ENCODE measurements around the gene PACSIN3.

PACSIN3 gene

GRCh38 chr11:47187723-47188122 is 1.5 kb upstream of the PACSIN3 start:
- no peaks in the 10 kb centered on the region for H3K9me3 ChIP-seq
- TF ChIP-seq CTCF (IDR thresholded peaks at IDR 0.05; ENCODE audit: low read depth, low read length): no peak
- peak overlapping the region; percentile 48 for H3K4me3 ChIP-seq (ENCODE audit: low read depth, low read length)
- H3K36me3 ChIP-seq: no peaks in the 10 kb centered on the region
- no peaks in the 10 kb centered on the region for H3K27me3 ChIP-seq
- DNase-seq: no peak
- no peaks in the 10 kb centered on the region; the same call in 1 of the 2 replicates for H3K4me1 ChIP-seq

GRCh38 chr11:47186700-47187695 is 764 bp upstream of the PACSIN3 start:
- Histone ChIP-seq H3K9me3 (no peaks in the 10 kb centered on the region), H3K27me3 (no peaks in the 10 kb centered on the region), H3K4me3 (ENCODE audit: low read depth, low read length) (peak overlapping the region; percentile 48), H3K4me1 (no peaks in the 10 kb centered on the region; the same call in 1 of the 2 replicates), H3K36me3 (no peaks in the 10 kb centered on the region)
- TF ChIP-seq CTCF (IDR thresholded peaks at IDR 0.05; ENCODE audit: low read depth, low read length): no peak
- peak; percentile 42 for DNase-seq

GRCh38 chr11:47185305-47186075 is 744 bp downstream of the PACSIN3 start:
- H3K9me3 ChIP-seq: no peaks in the 10 kb centered on the region
- no peaks in the 10 kb centered on the region; the same call in 1 of the 2 replicates for H3K4me1 ChIP-seq
- H3K27me3 ChIP-seq: no peaks in the 10 kb centered on the region
- no peak for TF ChIP-seq CTCF (IDR thresholded peaks at IDR 0.05; ENCODE audit: low read depth, low read length)
- no peaks in the 10 kb centered on the region for H3K36me3 ChIP-seq
- H3K4me3 ChIP-seq (ENCODE audit: low read depth, low read length): peak overlapping the region; percentile 37
- no peak for DNase-seq

- no peak for DNase-seq
- Histone ChIP-seq H3K9me3 (no peaks in the 10 kb centered on the region), H3K4me3 (ENCODE audit: low read depth, low read length) (no peak overlapping the region), H3K36me3 (no peaks in the 10 kb centered on the region), H3K4me1 (no peaks in the 10 kb centered on the region; the same call in 1 of the 2 replicates), H3K27me3 (no peaks in the 10 kb centered on the region)
- TF ChIP-seq CTCF (IDR thresholded peaks at IDR 0.05; ENCODE audit: low read depth, low read length): no peak
These were observed 1.4 kb downstream of the PACSIN3 start for GRCh38 chr11:47184711-47185304.

GRCh38 chr11:47183969-47184368 is 2.3 kb downstream of the PACSIN3 start:
- no peaks in the 10 kb centered on the region for H3K27me3 ChIP-seq
- H3K9me3 ChIP-seq: no peaks in the 10 kb centered on the region
- no peak for TF ChIP-seq CTCF (IDR thresholded peaks at IDR 0.05; ENCODE audit: low read depth, low read length)
- H3K4me3 ChIP-seq (ENCODE audit: low read depth, low read length): no peak overlapping the region
- no peak for DNase-seq
- no peaks in the 10 kb centered on the region for H3K36me3 ChIP-seq
- H3K4me1 ChIP-seq: no peaks in the 10 kb centered on the region; the same call in 1 of the 2 replicates

All from BE2C (cell line).